ENCODE measurements around the gene SHANK3.

- TF ChIP-seq POLR2A (IDR thresholded peaks at IDR 0.05) (no peak), CTCF (IDR thresholded peaks at IDR 0.05) (no peak)
Observed at GRCh38 chr22:50625568-50626313, 46.9 kb upstream of the SHANK3 start.
